Neural progenitor cell (in vitro differentiated cells): Measurements from ENCODE around the gene TJP1. TPM values are rescaled to one million over a fixed set of nuclear protein-coding genes. Genes with fewer than 3 reads are reported as not detected.

Experiments
- DNase-seq: peaks from one replicate; pipeline ENCODE4 v3.0.0-alpha.2; 2016; ENCODE audit warnings: low spot score
- H2AFZ ChIP-seq: fragments of 200-600 bp; sonication (generic); replicated peaks from 2 replicates; pipeline ENCODE4 v1.6.1; 2016; ENCODE audit warnings: antibody characterized with exemption
- H3F3A ChIP-seq: fragments of 200-600 bp; sonication (generic); 2 replicates; pipeline ENCODE4 v1.6.1; 2016; ENCODE audit warnings: antibody characterized with exemption, low read depth
- H3K27ac ChIP-seq: fragments of 200-600 bp; sonication (generic); 2 replicates; pipeline ENCODE4 v1.5.1; 2016; ENCODE audit warnings: mild to moderate bottlenecking
- H3K27me3 ChIP-seq: fragments of 200-600 bp; sonication (generic); 2 replicates; pipeline ENCODE4 v1.6.1; 2016; ENCODE audit warnings: mild to moderate bottlenecking, moderate library complexity
- H3K36me3 ChIP-seq: fragments of 200-600 bp; sonication (generic); 2 replicates; pipeline ENCODE4 v1.5.1; 2016
- H3K4me1 ChIP-seq: fragments of 200-600 bp; sonication (generic); 2 replicates; pipeline ENCODE4 v1.6.1; 2016; ENCODE audit warnings: mixed run types
- H3K4me2 ChIP-seq: fragments of 200-600 bp; sonication (generic); 2 replicates; pipeline ENCODE4 v1.6.1; 2016
- H3K4me3 ChIP-seq: fragments of 200-600 bp; sonication (generic); 2 replicates; pipeline ENCODE4 v1.5.1; 2016
- H3K79me2 ChIP-seq: fragments of 200-600 bp; sonication (generic); 2 replicates; pipeline ENCODE4 v1.6.1; 2016; ENCODE audit warnings: low read depth
- H3K9ac ChIP-seq: fragments of 200-600 bp; sonication (generic); 2 replicates; pipeline ENCODE4 v1.6.1; 2016
- H3K9me3 ChIP-seq: fragments of 200-600 bp; sonication (generic); 2 replicates; pipeline ENCODE4 v1.5.1; 2016; ENCODE audit warnings: low read depth
- H4K20me1 ChIP-seq: fragments of 200-600 bp; sonication (generic); 2 replicates; pipeline ENCODE4 v1.6.1; 2016; ENCODE audit warnings: low read depth
- H3K27ac Mint-ChIP-seq: 3 replicates; pipeline ENCODE4 v1.8.0; 2021; ENCODE audit warnings: mixed read lengths
- H3K27me3 Mint-ChIP-seq: 2 replicates; pipeline ENCODE4 v1.8.0; 2022; ENCODE audit warnings: low read depth, mild to moderate bottlenecking, inconsistent platforms, moderate library complexity, mixed read lengths; ENCODE audit not compliant: insufficient read depth
- H3K36me3 Mint-ChIP-seq: 3 replicates; pipeline ENCODE4 v1.8.0; 2021; ENCODE audit warnings: mixed read lengths
- H3K4me1 Mint-ChIP-seq: 3 replicates; pipeline ENCODE4 v1.8.0; 2021; ENCODE audit warnings: mixed read lengths
- H3K4me3 Mint-ChIP-seq: 3 replicates; pipeline ENCODE4 v1.8.0; 2021; ENCODE audit warnings: mild to moderate bottlenecking, moderate library complexity, mixed read lengths
- H3K9me3 Mint-ChIP-seq: 3 replicates; pipeline ENCODE4 v1.8.0; 2020; ENCODE audit warnings: mixed read lengths
- EZH2 ChIP-seq: fragments of 200-600 bp; sonication (generic); IDR thresholded peaks from 2 replicates; pipeline ENCODE4 v1.6.1; 2017; ENCODE audit warnings: antibody characterized with exemption, mild to moderate bottlenecking, moderate library complexity
- EZH2phosphoT487 ChIP-seq: fragments of 200-600 bp; sonication (generic); IDR thresholded peaks from 2 replicates; pipeline ENCODE4 v1.6.1; 2017; ENCODE audit warnings: antibody characterized with exemption
- total RNA-seq: library from RNA; depleted of rRNA; stranded (reverse); fragments of >200 nt; gene quantifications from 2 replicates; pipeline ENCODE4 v1.2.3, GENCODE V29; 2015; ENCODE audit warnings: low replicate concordance
- TF ChIP-seq, protein P1 (sequence below): fragments of 200-600 bp; sonication (generic); IDR thresholded peaks from 2 replicates; pipeline ENCODE4 v1.5.1; 2017; ENCODE audit warnings: antibody characterized with exemption, mild to moderate bottlenecking

The TJP1 gene
- total RNA-seq, 1 donor from 2014 or later: 126 TPM

DNA sequence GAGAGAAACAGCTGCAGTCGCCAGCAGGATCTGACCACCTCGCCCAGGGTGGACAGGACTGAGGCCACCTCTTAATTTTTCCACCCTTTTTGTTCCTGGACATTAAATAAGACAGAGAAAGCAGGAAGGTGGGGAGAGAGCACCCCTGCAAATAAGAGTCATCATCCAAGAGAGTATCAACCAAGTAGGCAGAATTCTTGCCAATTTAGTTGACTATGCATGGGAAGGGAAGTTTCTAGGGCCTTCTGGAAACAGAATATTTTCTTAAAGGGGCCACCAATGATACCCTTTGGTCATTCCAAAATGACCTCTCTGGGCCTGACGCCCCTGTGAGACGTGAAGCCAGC is 136.2 kb downstream of the TJP1 start:
- peaks cover 7% of the 10 kb centered on the region for H3K27me3 Mint-ChIP-seq
- H4K20me1 ChIP-seq: no peaks in the 10 kb centered on the region

DNA sequence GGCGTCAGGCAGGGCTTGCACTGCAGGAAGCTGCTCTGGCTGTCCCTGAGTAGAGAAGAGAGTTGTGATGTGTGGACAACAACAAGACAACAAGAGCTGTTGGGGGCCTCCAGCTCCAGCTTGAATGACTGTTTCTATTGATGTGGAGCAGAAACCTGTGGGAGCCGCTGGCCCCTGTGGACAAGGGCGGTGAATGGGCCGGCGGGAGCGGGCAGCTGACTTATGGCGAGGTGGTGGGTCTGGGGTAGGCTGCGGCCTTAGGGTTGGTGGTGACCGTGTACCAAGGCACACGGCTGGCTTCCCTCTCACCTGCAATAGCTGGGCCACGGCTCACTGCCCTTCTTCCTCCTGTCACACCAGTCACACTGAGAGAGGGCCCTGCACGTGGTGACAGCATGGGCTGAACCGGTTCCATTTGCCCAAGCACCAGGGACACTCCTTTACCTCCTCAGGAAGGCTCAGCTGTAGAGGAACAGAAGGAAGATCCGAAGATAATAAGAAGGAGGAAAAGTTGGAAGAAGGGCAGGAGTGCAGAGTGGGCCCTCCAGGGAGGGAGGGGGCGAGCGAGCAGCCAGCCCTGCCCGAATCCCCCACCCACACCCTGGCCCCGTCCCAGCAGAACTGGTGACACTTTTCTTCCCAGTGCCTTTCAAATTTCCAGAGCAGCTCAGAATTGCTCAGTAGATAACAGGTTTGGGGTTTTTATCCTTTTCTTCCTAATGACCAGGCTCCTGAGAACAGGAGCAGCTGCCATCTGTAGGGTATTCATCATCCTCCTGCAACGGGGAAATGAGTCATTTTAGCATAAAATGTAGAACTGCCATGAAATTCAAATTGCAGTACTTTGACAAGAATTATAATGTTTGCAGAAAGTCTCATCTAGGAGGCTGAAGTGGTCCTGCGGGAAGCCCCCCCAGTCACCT is 136.9 kb downstream of the TJP1 start:
- H3K27ac ChIP-seq: no peak overlapping the region
- no peaks in the 10 kb centered on the region for H3K36me3 ChIP-seq
- H3K79me2 ChIP-seq: no peaks in the 10 kb centered on the region
- no peaks in the 10 kb centered on the region for H3F3A ChIP-seq
- no peak overlapping the region for H3K4me2 ChIP-seq
- Mint-ChIP-seq H3K9me3 (peaks cover 2% of the 10 kb centered on the region), H3K4me1 (peaks cover 15% of the 10 kb centered on the region), H3K4me3 (no peak overlapping the region), H3K36me3 (no peaks in the 10 kb centered on the region), H3K27me3 (peaks cover 7% of the 10 kb centered on the region), H3K27ac (no peak overlapping the region)
- no peak overlapping the region for H3K4me3 ChIP-seq
- no peaks in the 10 kb centered on the region for H4K20me1 ChIP-seq
- no peak for DNase-seq
- H3K4me1 ChIP-seq: no peaks in the 10 kb centered on the region
- no peak overlapping the region for H3K9ac ChIP-seq
- no peaks in the 10 kb centered on the region for H3K9me3 ChIP-seq
- no peak for TF ChIP-seq EZH2phosphoT487
- TF ChIP-seq, protein P1, sequence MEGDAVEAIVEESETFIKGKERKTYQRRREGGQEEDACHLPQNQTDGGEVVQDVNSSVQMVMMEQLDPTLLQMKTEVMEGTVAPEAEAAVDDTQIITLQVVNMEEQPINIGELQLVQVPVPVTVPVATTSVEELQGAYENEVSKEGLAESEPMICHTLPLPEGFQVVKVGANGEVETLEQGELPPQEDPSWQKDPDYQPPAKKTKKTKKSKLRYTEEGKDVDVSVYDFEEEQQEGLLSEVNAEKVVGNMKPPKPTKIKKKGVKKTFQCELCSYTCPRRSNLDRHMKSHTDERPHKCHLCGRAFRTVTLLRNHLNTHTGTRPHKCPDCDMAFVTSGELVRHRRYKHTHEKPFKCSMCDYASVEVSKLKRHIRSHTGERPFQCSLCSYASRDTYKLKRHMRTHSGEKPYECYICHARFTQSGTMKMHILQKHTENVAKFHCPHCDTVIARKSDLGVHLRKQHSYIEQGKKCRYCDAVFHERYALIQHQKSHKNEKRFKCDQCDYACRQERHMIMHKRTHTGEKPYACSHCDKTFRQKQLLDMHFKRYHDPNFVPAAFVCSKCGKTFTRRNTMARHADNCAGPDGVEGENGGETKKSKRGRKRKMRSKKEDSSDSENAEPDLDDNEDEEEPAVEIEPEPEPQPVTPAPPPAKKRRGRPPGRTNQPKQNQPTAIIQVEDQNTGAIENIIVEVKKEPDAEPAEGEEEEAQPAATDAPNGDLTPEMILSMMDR: no peak
- TF ChIP-seq EZH2: no peak
- H2AFZ ChIP-seq: no peak overlapping the region
- H3K27me3 ChIP-seq: no peaks in the 10 kb centered on the region

More for the DNA sequence above, 136.2 kb downstream of the TJP1 start:
- H3F3A ChIP-seq: no peaks in the 10 kb centered on the region
- H3K27ac Mint-ChIP-seq: no peak overlapping the region
- no peaks in the 10 kb centered on the region for H3K79me2 ChIP-seq
- DNase-seq: no peak
- H3K36me3 ChIP-seq: no peaks in the 10 kb centered on the region
- no peak overlapping the region for H3K4me2 ChIP-seq
- peaks cover 2% of the 10 kb centered on the region for H3K9me3 Mint-ChIP-seq
- H3K4me1 ChIP-seq: no peaks in the 10 kb centered on the region
- H3K27me3 ChIP-seq: no peaks in the 10 kb centered on the region
- H2AFZ ChIP-seq: no peak overlapping the region
- H3K4me3 Mint-ChIP-seq: no peak overlapping the region
- TF ChIP-seq EZH2phosphoT487 (no peak), EZH2 (no peak)
- TF ChIP-seq, protein P1: no peak
- H3K27ac ChIP-seq: no peak overlapping the region
- no peaks in the 10 kb centered on the region for H3K36me3 Mint-ChIP-seq
- H3K4me1 Mint-ChIP-seq: peaks cover 15% of the 10 kb centered on the region
- no peak overlapping the region for H3K9ac ChIP-seq
- no peaks in the 10 kb centered on the region for H3K9me3 ChIP-seq
- no peak overlapping the region for H3K4me3 ChIP-seq

DNA sequence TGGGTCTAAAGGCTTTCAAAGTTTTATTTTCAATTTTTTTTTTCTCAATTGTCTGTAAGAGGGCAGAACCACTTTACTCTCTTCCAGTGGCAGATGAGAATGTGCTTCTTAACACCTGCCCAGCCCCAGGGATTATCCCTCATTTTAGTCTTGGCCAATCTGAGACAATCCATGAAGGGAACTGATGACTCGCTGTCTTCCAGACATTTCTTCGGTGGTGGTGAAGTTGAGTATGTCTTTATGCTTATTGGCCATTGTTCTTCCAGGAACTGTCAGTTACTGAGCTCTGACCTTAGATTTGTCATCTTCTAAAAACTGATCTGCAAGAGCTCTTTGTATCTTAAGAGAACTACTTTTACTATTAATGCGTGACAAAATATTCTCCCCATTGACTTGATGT is 139.5 kb downstream of the TJP1 start:
- H3K36me3 ChIP-seq: no peaks in the 10 kb centered on the region
- Mint-ChIP-seq H3K4me3 (no peak overlapping the region), H3K9me3 (peaks cover 2% of the 10 kb centered on the region), H3K27me3 (peaks cover 7% of the 10 kb centered on the region), H3K36me3 (no peaks in the 10 kb centered on the region), H3K4me1 (peaks cover 12% of the 10 kb centered on the region), H3K27ac (no peak overlapping the region)
- H2AFZ ChIP-seq: no peak overlapping the region
- TF ChIP-seq, protein P1: no peak
- TF ChIP-seq EZH2 (no peak), EZH2phosphoT487 (no peak)
- no peaks in the 10 kb centered on the region for H3K9me3 ChIP-seq
- H3K4me1 ChIP-seq: no peaks in the 10 kb centered on the region
- no peaks in the 10 kb centered on the region for H4K20me1 ChIP-seq
- H3K4me3 ChIP-seq: no peak overlapping the region
- no peaks in the 10 kb centered on the region for H3K27me3 ChIP-seq
- H3F3A ChIP-seq: no peaks in the 10 kb centered on the region
- no peaks in the 10 kb centered on the region for H3K79me2 ChIP-seq
- no peak overlapping the region for H3K4me2 ChIP-seq
- DNase-seq: no peak
- no peak overlapping the region for H3K27ac ChIP-seq
- H3K9ac ChIP-seq: no peak overlapping the region
